GF-D8 (cell line): ENCODE measurements around the gene PNMT.

Experiments used
- DNase-seq: peaks from one replicate; lab custom pipeline; 2025; lab: John Stamatoyannopoulos, UW

Gene PNMT

DNA sequence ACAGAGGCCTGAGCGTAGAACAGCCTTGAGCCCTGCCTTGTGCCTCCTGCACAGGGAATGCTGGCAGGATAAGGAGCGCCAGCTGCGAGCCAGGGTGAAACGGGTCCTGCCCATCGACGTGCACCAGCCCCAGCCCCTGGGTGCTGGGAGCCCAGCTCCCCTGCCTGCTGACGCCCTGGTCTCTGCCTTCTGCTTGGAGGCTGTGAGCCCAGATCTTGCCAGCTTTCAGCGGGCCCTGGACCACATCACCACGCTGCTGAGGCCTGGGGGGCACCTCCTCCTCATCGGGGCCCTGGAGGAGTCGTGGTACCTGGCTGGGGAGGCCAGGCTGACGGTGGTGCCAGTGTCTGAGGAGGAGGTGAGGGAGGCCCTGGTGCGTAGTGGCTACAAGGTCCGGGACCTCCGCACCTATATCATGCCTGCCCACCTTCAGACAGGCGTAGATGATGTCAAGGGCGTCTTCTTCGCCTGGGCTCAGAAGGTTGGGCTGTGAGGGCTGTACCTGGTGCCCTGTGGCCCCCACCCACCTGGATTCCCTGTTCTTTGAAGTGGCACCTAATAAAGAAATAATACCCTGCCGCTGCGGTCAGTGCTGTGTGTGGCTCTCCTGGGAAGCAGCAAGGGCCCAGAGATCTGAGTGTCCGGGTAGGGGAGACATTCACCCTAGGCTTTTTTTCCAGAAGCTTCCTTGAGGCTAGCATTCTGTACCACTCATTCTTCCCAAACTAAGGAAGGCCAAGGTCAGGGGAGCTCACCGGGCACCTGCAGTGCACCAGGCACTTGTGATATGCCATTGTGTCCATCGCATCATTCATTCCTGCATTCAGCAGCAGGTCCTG lies 1.9 kb downstream of the PNMT start:
- DNase-seq = no peak

DNA sequence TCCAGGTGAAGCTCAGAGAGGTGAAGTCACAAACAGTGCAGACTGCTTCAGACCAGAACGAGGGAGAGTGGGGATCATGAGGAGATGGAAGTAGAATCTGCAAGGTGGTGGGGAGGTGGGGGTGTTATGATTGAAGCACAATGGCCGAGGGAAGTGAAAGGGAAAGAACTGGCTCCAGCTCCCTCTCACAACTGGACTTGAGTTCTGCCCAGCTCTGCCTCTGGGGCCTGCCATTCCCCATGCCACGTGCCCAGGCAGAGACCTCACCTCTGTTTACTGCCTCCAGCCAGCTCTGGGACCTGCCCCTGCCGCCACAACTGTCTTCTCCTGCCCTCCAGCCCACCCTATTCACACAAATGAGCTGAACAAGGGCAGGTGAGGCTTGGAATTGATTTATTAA lies 2.5 kb downstream of the PNMT start:
- no peak for DNase-seq

DNA sequence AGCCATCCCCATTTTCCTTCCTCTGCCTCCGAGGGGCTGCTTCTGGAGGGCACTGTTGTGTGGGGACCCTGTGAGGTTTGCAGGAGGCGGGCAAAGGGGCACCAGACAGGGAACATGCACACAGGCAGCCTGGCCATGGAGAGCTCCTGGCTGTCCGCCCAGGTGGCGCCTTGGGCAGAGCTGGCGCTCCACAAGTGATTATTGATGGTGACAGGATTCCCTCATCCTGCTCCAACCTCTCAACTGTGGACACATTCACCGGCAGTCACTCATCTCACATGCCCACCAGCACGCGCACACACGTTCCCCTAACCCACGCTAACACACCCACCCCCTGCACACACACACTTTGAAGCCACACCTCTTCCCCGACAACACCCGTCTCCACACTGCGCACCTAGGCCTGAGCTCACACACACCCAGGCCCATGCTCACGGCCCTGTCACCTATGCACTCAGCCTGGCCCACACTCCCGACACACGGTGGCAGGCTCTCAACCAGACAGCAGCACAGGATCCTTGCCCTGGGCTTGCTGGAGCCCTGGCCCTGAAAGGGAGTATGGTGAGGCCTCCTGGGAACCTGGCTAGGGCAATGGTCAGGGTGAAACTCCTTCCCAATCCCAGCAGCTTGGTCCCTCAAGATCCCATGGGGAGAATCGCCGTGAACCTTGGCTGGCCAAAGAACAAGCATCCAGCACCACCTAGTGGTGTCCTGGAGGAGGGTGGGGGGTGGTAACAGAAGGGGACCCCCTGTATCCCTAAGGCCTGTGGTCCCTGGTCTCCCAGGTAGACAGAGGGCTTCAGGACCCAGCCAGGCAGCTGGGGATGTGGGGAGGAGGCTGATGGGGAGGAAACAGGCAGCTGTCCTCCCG lies 3.6 kb downstream of the PNMT start:
- DNase-seq = no peak

DNA sequence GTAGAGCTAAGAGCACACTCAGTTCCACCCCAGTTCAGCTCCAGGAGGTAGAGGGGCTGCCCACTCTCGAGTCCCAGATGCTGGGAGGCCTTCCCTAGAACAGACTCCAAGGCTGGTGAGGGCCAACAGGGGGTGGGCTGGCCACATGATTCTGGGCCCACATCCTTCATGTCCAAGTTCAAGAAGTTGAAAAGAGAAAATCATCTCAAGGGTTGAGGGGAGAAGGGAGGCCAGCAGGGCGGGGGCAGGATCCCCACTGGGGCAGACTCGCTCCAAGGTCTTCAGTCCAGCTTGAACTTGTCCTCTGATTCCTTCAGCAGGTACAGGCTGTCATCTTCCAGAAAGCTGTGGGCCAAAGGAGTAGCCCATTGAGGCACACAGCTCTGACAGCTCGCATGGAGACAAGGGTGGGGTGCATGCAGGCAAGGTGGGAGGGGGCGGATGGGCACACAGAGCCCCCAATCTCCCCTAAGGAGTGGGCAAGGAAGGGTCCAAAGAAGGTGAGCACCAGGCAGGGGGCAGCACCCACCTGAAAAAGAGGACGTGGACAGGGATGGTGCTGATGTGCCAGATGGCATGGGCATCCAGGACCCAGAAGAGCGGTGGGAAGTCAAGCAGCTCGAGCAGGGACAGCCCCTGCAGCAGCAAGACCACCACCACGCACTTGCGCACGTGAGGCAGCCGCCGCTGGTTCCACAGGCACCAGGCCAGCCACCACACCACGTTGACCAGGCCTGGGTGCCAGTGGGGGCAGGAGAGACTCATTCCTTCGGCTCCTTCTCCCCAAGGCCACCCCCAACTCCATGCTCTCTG lies 4.5 kb downstream of the PNMT start:
- DNase-seq = no peak

DNA sequence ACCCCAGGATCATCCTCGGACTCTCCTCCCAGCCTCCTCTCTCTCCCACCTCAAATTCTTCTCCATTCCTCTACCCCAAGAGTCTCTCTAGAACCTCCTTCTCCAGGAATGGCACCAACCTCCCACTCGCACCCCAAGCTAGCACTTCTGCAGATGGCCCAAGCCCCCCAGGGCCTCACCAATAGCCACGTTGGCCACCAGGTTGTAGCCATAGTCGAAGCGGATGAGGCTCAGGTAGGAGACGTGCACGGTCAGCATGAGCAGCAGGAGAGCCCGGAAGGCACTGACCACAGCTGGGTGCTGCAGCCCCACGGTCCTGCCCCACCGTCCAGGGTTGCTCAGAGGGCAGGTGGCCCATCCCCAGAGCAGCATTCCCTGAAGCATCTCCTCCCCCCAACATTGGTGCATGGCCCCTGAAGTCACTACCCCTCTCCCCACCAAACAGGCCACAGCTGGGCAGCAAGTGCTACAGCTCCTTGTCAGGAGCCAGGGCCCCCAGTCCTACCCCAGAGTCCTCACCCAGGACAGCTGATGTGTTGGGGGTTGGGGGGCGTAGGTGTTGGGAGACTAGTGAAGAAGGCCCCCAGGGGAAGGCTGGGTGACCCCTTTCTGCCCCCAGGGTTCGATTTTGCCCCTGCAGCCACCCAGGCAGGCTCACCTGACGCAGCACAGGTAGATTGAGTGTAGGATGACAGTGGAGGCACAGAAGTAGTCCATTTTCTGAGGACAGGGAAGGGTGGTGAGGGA lies 5.3 kb downstream of the PNMT start:
- DNase-seq = no peak

DNA sequence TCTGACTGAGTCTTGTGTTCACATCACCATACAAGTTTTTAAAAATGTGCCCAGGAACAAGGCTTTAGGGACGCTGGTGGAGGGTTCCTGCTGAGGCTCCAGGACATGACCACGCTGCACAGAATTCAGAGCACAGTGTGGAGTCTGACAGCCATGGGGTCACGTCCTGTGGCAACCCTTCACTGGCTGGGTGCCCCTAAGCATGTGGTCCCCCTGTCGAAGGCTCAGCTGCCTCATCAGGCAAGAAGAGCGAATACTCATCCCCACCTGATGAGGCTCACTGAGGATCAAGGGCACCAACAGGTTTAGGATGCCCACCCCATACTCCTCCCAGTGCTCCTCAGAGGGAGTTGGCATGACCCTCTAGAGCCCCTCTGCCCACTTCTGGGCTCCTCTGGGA lies 5.9 kb downstream of the PNMT start:
- DNase-seq = no peak

DNA sequence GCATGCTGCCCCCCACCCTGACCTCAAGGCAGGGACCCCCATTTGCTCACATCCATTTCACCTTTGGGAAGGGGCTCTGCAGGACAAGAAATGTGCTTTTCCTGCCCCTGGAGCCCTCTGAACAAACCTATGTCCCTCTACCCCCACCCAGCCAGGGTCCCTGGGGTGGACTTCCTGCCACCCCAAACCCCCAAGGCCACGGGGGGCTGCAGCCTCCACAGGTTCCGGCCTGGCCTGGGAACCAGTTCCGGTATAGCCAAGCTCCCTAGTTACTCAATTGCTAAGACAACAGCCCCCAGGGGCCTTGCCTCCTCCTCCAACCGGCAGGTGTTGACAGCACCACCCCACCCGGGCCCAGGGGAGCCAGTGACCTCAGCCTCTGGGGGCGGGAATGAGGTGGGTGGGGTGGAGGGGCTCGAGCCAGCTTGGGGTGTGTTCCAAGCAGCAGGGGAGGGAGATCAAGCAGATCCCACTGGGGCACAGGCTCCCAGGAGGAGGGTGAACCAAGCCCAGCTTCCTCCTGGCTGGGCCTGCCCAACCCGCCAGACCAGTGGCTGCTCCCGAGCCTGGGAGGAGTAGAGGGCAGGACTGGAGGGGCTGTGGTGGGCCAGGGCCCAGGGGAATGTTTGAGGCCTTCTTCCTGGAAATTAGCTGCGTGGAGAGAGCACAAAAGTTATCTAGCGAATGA lies 6.6 kb downstream of the PNMT start:
- peak; percentile 40 for DNase-seq

DNA sequence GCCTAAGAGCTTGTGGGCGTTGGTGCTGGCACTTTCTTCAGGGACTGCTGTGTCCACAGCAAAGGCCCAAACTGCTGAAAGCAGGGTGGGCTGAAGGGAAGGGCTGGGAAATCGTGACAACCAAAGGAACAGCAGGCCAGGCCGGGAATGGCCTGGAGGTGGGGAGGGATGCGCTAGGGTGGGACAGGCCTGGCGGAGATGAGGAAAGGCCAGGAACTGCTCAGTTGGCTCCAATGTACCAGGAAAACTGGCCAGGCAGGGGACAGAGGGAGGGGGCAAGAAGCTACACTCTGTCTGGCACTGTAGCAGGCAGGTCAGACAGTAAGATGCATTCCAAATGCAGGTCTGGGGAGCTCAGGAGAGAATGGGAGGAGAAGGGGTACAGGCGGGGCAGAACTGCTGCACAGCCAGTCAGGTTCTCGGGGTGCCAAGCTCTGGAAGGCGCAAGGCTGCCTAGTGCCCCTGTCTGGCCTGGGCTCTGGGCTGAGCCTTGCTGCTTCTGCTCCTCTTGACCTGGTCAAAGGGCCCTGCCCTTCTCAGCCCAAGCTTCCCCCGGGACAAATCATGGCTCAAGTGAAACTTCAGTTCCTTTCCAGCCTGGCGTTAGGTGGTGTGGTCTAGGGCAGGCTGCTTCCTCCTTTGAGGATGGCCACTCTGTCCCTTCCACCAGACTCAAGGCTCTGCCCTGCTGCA lies 7.3 kb downstream of the PNMT start:
- DNase-seq = no peak

DNA sequence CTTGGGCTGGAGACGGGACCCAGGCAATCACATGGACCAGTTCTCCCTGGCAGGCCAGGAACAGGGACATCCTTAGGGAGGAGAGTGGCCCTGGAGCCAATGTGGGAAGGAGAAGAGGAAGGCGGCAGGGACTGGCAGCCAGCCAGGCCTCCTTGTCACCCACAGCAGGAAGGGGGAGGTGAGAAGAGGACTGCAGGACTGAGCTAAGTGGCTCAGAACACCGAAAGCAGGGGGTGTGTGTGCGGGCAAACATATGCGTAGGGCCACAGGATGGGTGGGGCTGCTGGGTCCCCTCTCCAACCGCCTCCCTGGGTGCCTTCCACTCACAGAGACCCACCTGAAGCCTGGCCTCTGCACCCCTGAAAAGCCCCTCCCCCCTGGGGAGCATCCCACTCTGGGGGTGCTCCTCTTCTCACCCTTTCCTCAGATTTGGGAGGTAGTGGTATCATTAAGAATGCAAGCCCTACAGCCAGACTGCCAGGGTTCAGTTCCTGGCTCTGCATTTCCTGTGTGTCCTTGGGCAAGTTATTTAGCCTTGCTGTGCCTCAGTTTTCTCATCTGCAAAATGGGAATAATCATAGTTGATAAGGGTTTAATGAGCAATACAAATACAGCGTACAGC lies 8.1 kb downstream of the PNMT start:
- peak; percentile 71 for DNase-seq

DNA sequence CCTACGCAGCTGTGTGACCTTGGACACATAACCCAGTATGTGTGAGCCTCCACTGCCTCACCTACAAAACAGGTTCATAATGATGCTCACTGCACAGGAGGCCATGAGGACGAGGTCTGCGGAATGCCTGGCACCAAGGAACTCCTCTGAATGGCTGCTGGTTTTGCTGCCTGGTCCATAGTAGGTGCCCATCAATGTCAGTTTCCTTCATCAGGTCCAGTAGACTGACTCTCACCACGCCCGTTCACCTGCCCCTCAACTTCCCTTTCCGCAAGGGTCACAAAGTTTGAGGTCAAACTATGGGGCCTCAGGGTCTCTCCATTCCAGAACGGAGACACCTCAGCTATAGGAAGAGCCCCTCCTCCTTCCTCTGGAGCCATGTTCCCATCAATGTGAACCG lies 8.8 kb downstream of the PNMT start:
- no peak for DNase-seq

DNA sequence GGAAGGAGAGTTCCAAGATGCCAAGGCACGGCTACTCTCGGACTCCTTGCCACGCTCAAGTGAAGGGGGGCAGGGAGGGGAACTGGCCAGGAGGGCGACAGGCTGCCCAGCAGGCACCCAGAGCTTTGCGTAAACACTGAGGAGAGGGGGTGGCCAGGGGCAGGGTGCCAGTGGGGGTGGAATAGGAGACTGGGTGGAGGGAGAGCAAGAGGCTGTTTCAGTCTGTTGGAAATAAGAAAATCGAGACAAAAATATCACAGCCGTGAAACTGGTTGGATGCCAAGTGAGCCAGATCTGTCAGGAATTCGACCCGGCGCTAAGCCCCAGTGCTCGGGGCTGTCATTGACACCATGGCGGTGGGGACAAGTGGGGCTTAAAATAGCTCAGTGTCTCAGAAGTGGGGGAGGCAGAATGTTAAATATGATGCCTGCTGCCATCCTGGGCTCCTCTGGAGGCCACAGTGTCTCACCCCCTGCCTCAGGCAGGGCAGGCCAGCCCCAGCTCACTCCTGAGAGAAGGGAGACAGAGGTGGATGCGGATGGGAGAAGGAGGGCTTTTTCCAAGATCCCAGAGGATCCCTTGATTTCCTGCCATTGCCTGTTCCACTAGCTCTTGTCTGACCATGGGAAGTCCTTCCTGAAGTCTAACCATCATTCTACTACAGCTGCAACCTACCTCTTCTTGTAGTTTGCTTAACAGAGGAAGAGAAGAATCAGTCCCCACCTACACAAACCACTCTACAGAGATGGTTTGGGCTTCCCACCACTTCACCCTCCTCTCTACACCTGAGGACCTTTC lies 9.5 kb downstream of the PNMT start:
- no peak for DNase-seq

DNA sequence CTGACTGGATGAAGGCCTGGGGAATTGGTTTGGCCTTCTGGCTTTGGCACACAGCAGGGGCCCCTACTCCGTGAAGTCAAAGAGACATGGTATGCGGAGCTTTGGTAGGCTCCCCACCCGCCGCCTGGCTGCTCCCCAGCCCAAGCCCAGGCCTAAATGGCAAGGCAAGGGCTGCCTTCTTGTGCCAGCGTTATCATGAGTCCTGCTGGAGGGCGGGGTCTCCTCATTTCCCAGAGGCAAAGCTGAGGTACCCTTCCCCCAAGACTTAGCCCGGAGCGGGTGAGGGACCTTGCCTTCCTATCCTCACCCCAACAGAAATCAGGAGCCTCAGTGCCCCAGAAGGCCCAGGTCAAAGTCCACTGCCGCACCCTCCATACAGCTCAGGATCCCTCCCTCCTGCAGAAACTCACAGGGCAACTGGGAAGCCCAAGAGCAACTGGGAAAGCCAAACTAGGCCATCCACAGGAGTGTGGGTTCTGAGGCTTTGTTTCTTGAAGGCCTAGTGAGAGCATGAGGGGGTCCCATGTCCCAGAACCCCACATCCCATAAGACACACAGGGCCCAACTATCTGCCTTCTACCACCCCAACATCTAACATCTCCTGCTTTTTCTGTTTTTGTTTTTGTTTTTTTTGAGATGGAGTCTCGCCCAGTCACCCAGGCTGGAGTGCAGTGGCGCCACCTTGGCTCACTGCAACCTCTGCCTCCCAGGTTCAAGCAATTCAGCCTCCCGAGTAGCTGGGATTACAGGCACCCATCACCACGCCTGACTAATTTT lies 10.3 kb downstream of the PNMT start:
- DNase-seq = no peak

DNA sequence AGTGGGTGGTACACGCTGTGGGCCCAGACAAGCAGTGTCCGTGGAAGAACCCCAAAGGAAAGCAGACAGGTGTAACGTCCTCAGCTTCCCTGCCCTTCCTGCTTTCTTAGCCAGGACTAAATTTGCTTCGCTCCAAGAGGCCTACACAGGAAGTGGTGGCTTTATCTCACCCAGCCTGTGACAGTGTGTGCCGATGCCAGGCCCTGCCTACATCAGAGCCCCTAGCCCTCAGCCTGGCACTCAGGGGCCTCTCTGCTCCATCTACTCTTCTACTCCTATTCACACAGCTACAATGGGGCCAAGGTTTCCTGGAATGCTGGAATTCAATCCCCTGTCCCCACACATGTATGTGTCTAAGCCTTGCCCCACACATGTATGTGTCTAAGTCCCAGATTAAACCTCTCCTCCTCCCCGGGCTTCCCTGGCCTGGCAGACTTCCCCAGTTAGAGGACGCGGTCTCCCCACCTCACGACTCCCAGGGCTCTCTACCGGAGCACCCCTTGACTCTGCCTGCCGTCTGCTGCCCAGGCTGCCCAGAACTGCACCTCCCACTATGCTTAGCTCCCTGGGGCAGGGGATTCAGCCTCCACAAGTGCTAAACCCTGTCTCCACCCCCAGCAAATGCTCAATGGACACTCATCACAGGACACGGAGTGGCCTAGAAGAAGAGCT lies 11.4 kb downstream of the PNMT start:
- peak; percentile 61 for DNase-seq

DNA sequence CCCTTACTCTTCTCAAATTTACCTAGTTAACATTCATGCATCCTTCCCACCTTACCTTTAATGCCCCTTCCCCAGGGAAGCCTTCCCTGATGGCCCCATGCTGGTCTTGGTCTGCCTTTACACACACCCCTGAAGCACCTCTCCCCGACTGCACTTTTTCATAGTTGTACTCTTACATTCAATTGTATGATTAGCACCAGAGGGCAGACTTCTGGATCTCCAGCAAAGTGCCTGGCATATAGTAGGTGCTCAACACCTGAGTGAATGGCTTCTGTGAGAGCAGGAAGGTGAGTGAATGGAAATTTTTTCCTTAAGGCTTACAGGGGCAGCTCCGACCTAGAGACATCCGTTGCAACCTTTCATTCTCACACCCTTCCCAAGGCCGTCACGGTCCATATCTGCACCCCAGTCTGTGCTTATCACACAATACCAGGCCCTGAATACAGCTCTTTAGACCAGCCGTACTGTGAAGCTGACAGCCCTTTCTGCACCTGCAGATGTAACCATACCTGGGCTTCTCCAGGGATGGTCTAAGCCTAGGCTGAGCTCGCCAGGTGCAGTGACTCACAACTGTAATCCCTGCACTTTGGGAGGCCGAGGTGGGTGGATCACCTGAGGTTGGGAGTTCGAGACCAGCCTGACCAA lies 15.2 kb downstream of the PNMT start:
- DNase-seq = no peak

DNA sequence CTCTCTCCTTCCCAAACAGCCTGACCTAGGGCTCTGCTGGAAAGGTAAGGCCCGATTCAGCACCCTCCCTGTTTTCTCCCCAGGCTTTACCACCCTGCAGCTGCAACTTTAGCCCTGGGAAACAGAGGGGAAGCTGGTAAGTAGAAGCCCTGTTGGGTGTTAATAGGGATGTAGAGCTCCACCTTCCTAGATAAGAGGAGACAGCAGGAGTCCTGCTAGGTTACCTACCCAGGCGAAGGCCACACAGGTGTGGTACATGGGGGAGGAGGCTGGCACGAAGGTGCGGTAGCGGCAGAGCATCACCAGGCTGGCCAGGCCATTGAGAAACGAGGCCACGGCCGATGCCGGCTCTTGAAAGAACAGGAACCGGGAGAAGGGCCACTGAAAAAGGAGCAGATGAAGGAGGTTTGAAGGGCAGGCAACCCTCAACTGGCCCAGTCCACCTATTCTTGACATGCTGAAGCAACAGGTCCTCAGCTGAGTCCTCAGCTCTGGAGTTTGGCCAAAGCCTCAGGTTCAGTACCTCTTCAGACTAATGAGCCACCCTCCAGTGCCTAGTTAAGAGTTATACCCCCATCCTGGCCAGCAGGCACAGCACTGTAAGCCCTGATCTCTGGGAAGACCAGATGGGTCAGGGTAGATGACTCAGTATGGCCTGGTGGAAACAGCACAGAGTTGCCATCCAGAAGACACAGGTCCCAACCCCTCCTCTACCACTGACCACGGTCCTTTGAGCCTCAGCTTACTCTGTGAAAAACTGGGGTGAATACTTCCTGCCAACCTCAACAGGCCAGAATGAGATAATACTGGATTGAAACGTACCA lies 16.3 kb downstream of the PNMT start:
- DNase-seq = no peak

DNA sequence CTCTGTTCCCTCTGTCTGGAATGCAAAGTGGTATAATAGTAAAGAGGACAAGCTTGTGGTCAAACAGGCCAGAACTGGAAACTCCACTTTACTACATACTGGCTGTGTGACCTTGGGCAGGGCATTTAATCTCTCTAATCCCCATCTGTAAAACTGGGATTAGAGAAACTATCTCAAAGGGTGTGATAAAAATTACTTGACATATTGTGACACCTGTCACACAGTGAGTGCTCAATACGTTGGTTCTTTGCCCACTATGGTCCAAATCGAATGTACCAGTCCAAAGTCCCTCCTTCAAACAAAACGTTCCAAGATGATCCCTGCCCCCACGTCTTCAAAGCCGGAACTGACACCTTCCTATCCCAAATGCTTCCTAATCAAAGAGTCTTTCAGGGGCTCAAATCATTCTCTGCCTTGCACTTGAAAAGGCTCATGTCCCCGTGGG lies 18.9 kb downstream of the PNMT start:
- no peak for DNase-seq
